GM12878 (cell line): ENCODE measurements around the gene ASCC1. TPM values are rescaled to one million over a fixed set of nuclear protein-coding genes. Genes with fewer than 3 reads are reported as not detected.

ENCODE experiments used
- ASH2L ChIP-seq: fragments of 300-600, 200-600 bp; sonication (generic); IDR thresholded peaks from 2 replicates; pipeline ENCODE4 v1.6.1; 2017; ENCODE audit warnings: low read depth, mild to moderate bottlenecking, borderline replicate concordance
- CREB1 ChIP-seq: IDR thresholded peaks from 2 replicates; pipeline ENCODE4 v1.6.1; 2012; ENCODE audit warnings: low read depth, mild to moderate bottlenecking, inconsistent platforms
- KLF5 ChIP-seq: fragments of 450-650 bp; IDR thresholded peaks from 2 replicates; pipeline ENCODE4 v1.6.1; 2014; ENCODE audit warnings: mild to moderate bottlenecking; ENCODE audit not compliant: partially characterized antibody
- MTA3 ChIP-seq: IDR thresholded peaks from 2 replicates; pipeline ENCODE4 v1.6.1; 2012; ENCODE audit warnings: low read length, inconsistent platforms, borderline replicate concordance
- MYB ChIP-seq: fragments of 150-350 bp; IDR thresholded peaks from 2 replicates; pipeline ENCODE4 v1.6.1; 2014; ENCODE audit warnings: mild to moderate bottlenecking, low read depth, low read length, borderline replicate concordance
- RB1 ChIP-seq: fragments of 450-650 bp; formaldehyde crosslinking; IDR thresholded peaks from 2 replicates; pipeline ENCODE4 v1.6.1; 2017; ENCODE audit warnings: mild to moderate bottlenecking, borderline replicate concordance
- RELA ChIP-seq: fragments of 450-650 bp; IDR thresholded peaks from 2 replicates; pipeline ENCODE4 v1.8.0; 2014; ENCODE audit warnings: borderline replicate concordance; ENCODE audit not compliant: partially characterized antibody
- RELB ChIP-seq: fragments of 450-650 bp; IDR thresholded peaks from 2 replicates; pipeline ENCODE4 v1.6.1; 2017; ENCODE audit warnings: low read depth, mild to moderate bottlenecking, moderate library complexity
- SP1 ChIP-seq: IDR thresholded peaks from one replicate; pipeline ENCODE4 v1.6.1; 2011; ENCODE audit warnings: low read depth, low read length
- STAT3 ChIP-seq: IDR thresholded peaks from 2 replicates; pipeline ENCODE4 v1.6.1; 2011; ENCODE audit warnings: low read depth, low read length, improper control_type of control experiment
- TCF12 ChIP-seq: IDR thresholded peaks from 2 replicates; pipeline ENCODE4 v1.6.1; 2011; ENCODE audit warnings: low read depth, mild to moderate bottlenecking, low read length
- ZBED1 ChIP-seq: IDR thresholded peaks from 2 replicates; pipeline ENCODE4 v1.6.1; 2016; ENCODE audit warnings: borderline replicate concordance
- ZNF592 ChIP-seq: fragments of 450-650 bp; IDR thresholded peaks from 2 replicates; pipeline ENCODE4 v1.6.1; 2017; ENCODE audit warnings: mild to moderate bottlenecking, moderate library complexity
- polyA plus RNA-seq, 11 experiments: library from polyadenylated mRNA; depleted of rRNA in 4 of 11; unstranded in 6 of 11; stranded (reverse) in 5 of 11; fragments of >200 nt; fragmentation: Nextera tagmentation in 4 of 11; fragmentation: Illumina TruSeq in 1 of 11; extraction: Ambion mirVana in 4 of 11; extraction: Trizol in 1 of 11; gene quantifications; 1 replicate in 1 of 11; 2 replicates in 10 of 11; pipeline versions ENCODE4 v1.2.1 to v1.2.3, GENCODE V29; 2011 to 2016; ENCODE audit warnings: inconsistent platforms in 2 of 11, missing spikeins in 2 of 11, low read depth in 1 of 11
- total RNA-seq, 4 experiments: library from RNA; depleted of rRNA in 3 of 4; stranded (reverse); fragments of >200 nt in 3 of 4; fragmentation: Illumina TruSeq in 1 of 4; extraction: Trizol in 1 of 4; gene quantifications; 2 replicates each; pipeline versions ENCODE4 v1.2.1 to v1.2.3, GENCODE V29; 2013 to 2021
- TF ChIP-seq, protein P1 (sequence below): fragments of 450-650 bp; IDR thresholded peaks from 2 replicates; pipeline ENCODE4 v1.6.1; 2016; ENCODE audit warnings: mild to moderate bottlenecking, moderate library complexity, borderline replicate concordance
- TF ChIP-seq, protein P2 (sequence below): IDR thresholded peaks from 2 replicates; pipeline ENCODE4 v1.6.1; 2012; ENCODE audit warnings: low read depth, low read length, improper control_type of control experiment
- TF ChIP-seq, protein P3 (sequence below): IDR thresholded peaks from 2 replicates; pipeline ENCODE4 v1.6.1; 2011; ENCODE audit warnings: borderline replicate concordance, low read depth, mild to moderate bottlenecking, moderate library complexity, low read length; ENCODE audit not compliant: insufficient read depth, poor library complexity, severe bottlenecking

Gene ASCC1
- total and polyA plus RNA-seq, 10 of the 15 experiments (the other 5 are each of a cell fraction or from before 2014, with no cell fraction given): 23.3 to 80.6 (median 42.8) TPM

- TF ChIP-seq, protein P1, sequence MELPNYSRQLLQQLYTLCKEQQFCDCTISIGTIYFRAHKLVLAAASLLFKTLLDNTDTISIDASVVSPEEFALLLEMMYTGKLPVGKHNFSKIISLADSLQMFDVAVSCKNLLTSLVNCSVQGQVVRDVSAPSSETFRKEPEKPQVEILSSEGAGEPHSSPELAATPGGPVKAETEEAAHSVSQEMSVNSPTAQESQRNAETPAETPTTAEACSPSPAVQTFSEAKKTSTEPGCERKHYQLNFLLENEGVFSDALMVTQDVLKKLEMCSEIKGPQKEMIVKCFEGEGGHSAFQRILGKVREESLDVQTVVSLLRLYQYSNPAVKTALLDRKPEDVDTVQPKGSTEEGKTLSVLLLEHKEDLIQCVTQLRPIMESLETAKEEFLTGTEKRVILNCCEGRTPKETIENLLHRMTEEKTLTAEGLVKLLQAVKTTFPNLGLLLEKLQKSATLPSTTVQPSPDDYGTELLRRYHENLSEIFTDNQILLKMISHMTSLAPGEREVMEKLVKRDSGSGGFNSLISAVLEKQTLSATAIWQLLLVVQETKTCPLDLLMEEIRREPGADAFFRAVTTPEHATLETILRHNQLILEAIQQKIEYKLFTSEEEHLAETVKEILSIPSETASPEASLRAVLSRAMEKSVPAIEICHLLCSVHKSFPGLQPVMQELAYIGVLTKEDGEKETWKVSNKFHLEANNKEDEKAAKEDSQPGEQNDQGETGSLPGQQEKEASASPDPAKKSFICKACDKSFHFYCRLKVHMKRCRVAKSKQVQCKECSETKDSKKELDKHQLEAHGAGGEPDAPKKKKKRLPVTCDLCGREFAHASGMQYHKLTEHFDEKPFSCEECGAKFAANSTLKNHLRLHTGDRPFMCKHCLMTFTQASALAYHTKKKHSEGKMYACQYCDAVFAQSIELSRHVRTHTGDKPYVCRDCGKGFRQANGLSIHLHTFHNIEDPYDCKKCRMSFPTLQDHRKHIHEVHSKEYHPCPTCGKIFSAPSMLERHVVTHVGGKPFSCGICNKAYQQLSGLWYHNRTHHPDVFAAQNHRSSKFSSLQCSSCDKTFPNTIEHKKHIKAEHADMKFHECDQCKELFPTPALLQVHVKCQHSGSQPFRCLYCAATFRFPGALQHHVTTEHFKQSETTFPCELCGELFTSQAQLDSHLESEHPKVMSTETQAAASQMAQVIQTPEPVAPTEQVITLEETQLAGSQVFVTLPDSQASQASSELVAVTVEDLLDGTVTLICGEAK: no peak
- TF ChIP-seq ASH2L (peak; percentile 92; the same call in 1 of the 2 replicates), CREB1 (peak; percentile 65; the same call in 1 of the 2 replicates), TCF12 (peak; percentile 85), KLF5 (peak; percentile 69), RELB (peak; percentile 99), ZBED1 (peak; percentile 76; the same call in 1 of the 2 replicates), MTA3 (0 out of 2 replicates have a peak, but pooled peaks have one; percentile 85), RB1 (peak; percentile 96), SP1 (no peak), RELA (peak; percentile 79), ZNF592 (peak; percentile 28; the same call in 1 of the 2 replicates), MYB (peak; percentile 59), STAT3 (peak; percentile 95; the same call in 1 of the 2 replicates)
- TF ChIP-seq, protein P2, sequence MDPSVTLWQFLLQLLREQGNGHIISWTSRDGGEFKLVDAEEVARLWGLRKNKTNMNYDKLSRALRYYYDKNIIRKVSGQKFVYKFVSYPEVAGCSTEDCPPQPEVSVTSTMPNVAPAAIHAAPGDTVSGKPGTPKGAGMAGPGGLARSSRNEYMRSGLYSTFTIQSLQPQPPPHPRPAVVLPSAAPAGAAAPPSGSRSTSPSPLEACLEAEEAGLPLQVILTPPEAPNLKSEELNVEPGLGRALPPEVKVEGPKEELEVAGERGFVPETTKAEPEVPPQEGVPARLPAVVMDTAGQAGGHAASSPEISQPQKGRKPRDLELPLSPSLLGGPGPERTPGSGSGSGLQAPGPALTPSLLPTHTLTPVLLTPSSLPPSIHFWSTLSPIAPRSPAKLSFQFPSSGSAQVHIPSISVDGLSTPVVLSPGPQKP: 0 out of 2 replicates have a peak, but pooled peaks have one; percentile 22
- TF ChIP-seq, protein P3, sequence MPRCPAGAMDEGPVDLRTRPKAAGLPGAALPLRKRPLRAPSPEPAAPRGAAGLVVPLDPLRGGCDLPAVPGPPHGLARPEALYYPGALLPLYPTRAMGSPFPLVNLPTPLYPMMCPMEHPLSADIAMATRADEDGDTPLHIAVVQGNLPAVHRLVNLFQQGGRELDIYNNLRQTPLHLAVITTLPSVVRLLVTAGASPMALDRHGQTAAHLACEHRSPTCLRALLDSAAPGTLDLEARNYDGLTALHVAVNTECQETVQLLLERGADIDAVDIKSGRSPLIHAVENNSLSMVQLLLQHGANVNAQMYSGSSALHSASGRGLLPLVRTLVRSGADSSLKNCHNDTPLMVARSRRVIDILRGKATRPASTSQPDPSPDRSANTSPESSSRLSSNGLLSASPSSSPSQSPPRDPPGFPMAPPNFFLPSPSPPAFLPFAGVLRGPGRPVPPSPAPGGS: peak; percentile 95
Measured at GRCh38 chr10:72260976-72261783, 45.1 kb upstream of the ASCC1 start (continued).
